Activated CD8-positive, alpha-beta memory T cell treated with anti-CD3 and anti-CD28 coated beads for 24 hours (primary cell): Measurements from ENCODE around the gene USP54.

Experiments
- DNase-seq: peaks from one replicate; pipeline ENCODE4 v3.0.0-alpha.2; 2020

The USP54 gene

DNA sequence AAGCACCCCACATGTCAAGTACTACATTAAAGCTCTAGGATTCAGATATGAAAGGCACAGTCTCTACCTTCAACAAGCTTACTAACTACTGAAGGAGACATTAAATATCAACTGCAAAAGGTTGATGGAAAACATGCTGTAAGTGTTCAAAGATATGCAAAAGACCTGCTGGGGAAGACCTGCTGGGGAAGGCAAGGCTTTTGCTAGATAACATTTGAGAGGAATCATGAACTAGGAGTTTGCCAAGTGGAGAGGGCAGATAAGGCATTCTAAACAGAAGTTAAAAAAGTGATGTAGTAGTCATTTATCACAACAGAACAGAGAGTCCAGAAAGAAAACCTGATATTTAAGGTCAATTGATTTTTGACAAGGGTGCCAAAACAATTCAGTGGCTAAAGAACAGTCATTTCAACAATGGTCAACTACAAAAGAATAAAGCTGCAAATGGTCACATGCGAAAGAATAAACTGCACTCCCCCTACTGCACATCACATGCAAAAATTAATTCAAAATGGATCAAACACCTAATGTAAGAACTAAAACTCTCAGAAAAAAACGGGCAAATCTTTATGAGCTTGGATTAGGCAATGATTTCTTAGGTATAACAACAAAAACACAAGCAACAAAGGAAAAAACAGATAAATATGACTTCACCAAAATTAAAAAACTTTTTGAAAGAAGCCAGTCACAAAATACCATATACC is 134.8 kb downstream of the USP54 start:
- DNase-seq = no peak

GRCh38 chr10:73449113-73449512 is 142.0 kb downstream of the USP54 start:
- no peak for DNase-seq

- DNase-seq = no peak
Observed at GRCh38 chr10:73448384-73448783, 142.8 kb downstream of the USP54 start.
